ENCODE data around the gene CXXC1. TPM values are rescaled to one million over a fixed set of nuclear protein-coding genes. Genes with fewer than 3 reads are reported as not detected.

Gene CXXC1
- total and polyA plus RNA-seq, 4 donors, result 21.7 to 38.4 (median 30.0) TPM

Small RNA genes lying within 50 kb of the gene (small RNA-seq; reads per million reads assigned to genes)
- not detected for gene RNA5SP458

Other genes starting within 250 kb of the CXXC1 start
- 10 to 100 TPM in 1 of 2 donors, 1 to 10 TPM in 1; 5.4 to 23.4 TPM for gene MYO5B, start 92.5 kb downstream of the CXXC1 start, total RNA-seq
- 10 to 100 TPM; 10.3 to 12.4 TPM for gene MYO5B, start 92.5 kb downstream of the CXXC1 start, polyA plus RNA-seq
- gene CFAP53, start 21.2 kb downstream of the CXXC1 start, total RNA-seq, result under 1 TPM; 0.08 to 0.09 TPM
- under 1 TPM; 0.05 to 0.14 TPM for gene CFAP53, start 21.2 kb downstream of the CXXC1 start, polyA plus RNA-seq
- 10 to 100 TPM; 31.4 to 45.8 TPM for gene MBD1, start 6.2 kb downstream of the CXXC1 start, total RNA-seq
- 10 to 100 TPM; 13.9 to 22.1 TPM for gene MBD1, start 6.2 kb downstream of the CXXC1 start, polyA plus RNA-seq
- gene SKA1, start 87.4 kb upstream of the CXXC1 start, total RNA-seq, result 10 to 100 TPM in 1 of 2 donors, under 1 TPM in 1; 0.08 to 18.7 TPM
- gene SKA1, start 87.4 kb upstream of the CXXC1 start, polyA plus RNA-seq, result under 1 TPM; 0.24 to 0.81 TPM